Activated CD4-positive, alpha-beta T cell treated with anti-CD3 and anti-CD28 coated beads, Interleukin-2, Interleukin-6, amounts not matched to agents 100 ng/mL and 50 ng/mL, durations not matched to agents 16 hours and 8 hours (primary cell): Measurements from ENCODE around the gene MEAK7.
A peak's percentile ranks its signal among the peaks of the same experiment; 100 is the strongest.

Experiments used
- DNase-seq: peaks from one replicate; pipeline ENCODE4 v3.0.0-alpha.2; 2020

Gene MEAK7

GRCh38 chr16:84511831-84512230 is 7.4 kb upstream of the MEAK7 start:
- no peak for DNase-seq

GRCh38 chr16:84511180-84511800 is 6.8 kb upstream of the MEAK7 start:
- DNase-seq = peak; percentile 90

GRCh38 chr16:84509032-84509950 is 4.8 kb upstream of the MEAK7 start:
- DNase-seq = no peak

- DNase-seq = no peak
Measured at GRCh38 chr16:84508502-84508901, 4.0 kb upstream of the MEAK7 start.

- DNase-seq = peak; percentile 39
Measured at GRCh38 chr16:84507011-84507982, 2.8 kb upstream of the MEAK7 start.

- no peak for DNase-seq
Measured at GRCh38 chr16:84505249-84506187, 1.1 kb upstream of the MEAK7 start.

- no peak for DNase-seq
Measured at GRCh38 chr16:84503751-84504395, 586 bp downstream of the MEAK7 start.

- no peak for DNase-seq
Measured at GRCh38 chr16:84502581-84502980, 1.9 kb downstream of the MEAK7 start.

GRCh38 chr16:84502075-84502474 is 2.4 kb downstream of the MEAK7 start:
- no peak for DNase-seq

GRCh38 chr16:84501077-84501735 is 3.3 kb downstream of the MEAK7 start:
- DNase-seq = no peak

- DNase-seq = no peak
Measured at GRCh38 chr16:84500531-84500930, 3.9 kb downstream of the MEAK7 start.

GRCh38 chr16:84499638-84500037 is 4.8 kb downstream of the MEAK7 start:
- no peak for DNase-seq

- DNase-seq = no peak
Measured at GRCh38 chr16:84498859-84499620, 5.4 kb downstream of the MEAK7 start.

GRCh38 chr16:84498223-84498610 is 6.2 kb downstream of the MEAK7 start:
- DNase-seq = no peak

- no peak for DNase-seq
Measured at GRCh38 chr16:84497418-84498222, 6.8 kb downstream of the MEAK7 start.

GRCh38 chr16:84496991-84497390 is 7.5 kb downstream of the MEAK7 start:
- no peak for DNase-seq

GRCh38 chr16:84495506-84495905 is 9.0 kb downstream of the MEAK7 start:
- DNase-seq = no peak

GRCh38 chr16:84489131-84489530 is 15.3 kb downstream of the MEAK7 start:
- no peak for DNase-seq

- DNase-seq = no peak
Measured at GRCh38 chr16:84487358-84487757, 17.1 kb downstream of the MEAK7 start.
